ENCODE results near the gene SHISA9. TPM values are rescaled to one million over a fixed set of nuclear protein-coding genes. Genes with fewer than 3 reads are reported as not detected.

SHISA9 gene
- total and polyA plus RNA-seq, 4 donors: under 0.01 to 0.08 (median 0.07) TPM; not detected in 1

GRCh38 chr16:12965274-12965804 lies 63.9 kb downstream of the SHISA9 start (continued):
- no peak for TF ChIP-seq ZBTB33 (IDR thresholded peaks at IDR 0.05)
- TF ChIP-seq NR2F2 (IDR thresholded peaks at IDR 0.05): no peak
- no peak for TF ChIP-seq RXRA (IDR thresholded peaks at IDR 0.05)
- TF ChIP-seq GABPA (IDR thresholded peaks at IDR 0.05 in 1 of 2, conservative IDR thresholded peaks at IDR 0.05 in 1 of 2): no peak
- TF ChIP-seq HNF4G (IDR thresholded peaks at IDR 0.05): no peak

- Histone ChIP-seq H3K4me1 (ENCODE audit: control insufficient read depth in 4 of 4, insufficient read depth in 4 of 4, low read length in 3 of 4) (no peaks in the 10 kb centered on the region), H3K9ac (ENCODE audit: low read depth in 1 of 2, low read length in 2 of 2) (no peak overlapping the region), H3K27ac (ENCODE audit: low read depth in 1 of 2, low read length in 2 of 2) (no peak overlapping the region), H3K9me3 (ENCODE audit: control insufficient read depth in 4 of 4, low read length in 3 of 4) (no peaks in the 10 kb centered on the region), H3K36me3 (ENCODE audit: control insufficient read depth in 4 of 4, insufficient read depth in 3 of 4, low read depth in 1 of 4, low read length in 3 of 4) (no peaks in the 10 kb centered on the region), H3K4me3 (ENCODE audit: low read depth in 1 of 3, low read length in 3 of 3) (no peak overlapping the region), H3K27me3 (ENCODE audit: control insufficient read depth in 4 of 4, insufficient read depth in 4 of 4, low read length in 3 of 4) (no peaks in the 10 kb centered on the region)
- WGBS: 35% methylated on average over 2 of the region's 2 CpGs
- DNase-seq (ENCODE audit: low spot score): no peak
- TF ChIP-seq RXRA (IDR thresholded peaks at IDR 0.05): no peak
- no peak for TF ChIP-seq REST (IDR thresholded peaks at IDR 0.05)
- TF ChIP-seq FOXA2 (IDR thresholded peaks at IDR 0.05): no peak
- no peak for TF ChIP-seq ATF3 (IDR thresholded peaks at IDR 0.05)
Measured at GRCh38 chr16:12971241-12971640, 69.8 kb downstream of the SHISA9 start.

- Histone ChIP-seq H3K27ac (ENCODE audit: low read depth in 1 of 2, low read length in 2 of 2) (no peak overlapping the region), H3K36me3 (ENCODE audit: control insufficient read depth in 4 of 4, insufficient read depth in 3 of 4, low read depth in 1 of 4, low read length in 3 of 4) (no peaks in the 10 kb centered on the region), H3K27me3 (ENCODE audit: control insufficient read depth in 4 of 4, insufficient read depth in 4 of 4, low read length in 3 of 4) (no peaks in the 10 kb centered on the region), H3K4me1 (ENCODE audit: control insufficient read depth in 4 of 4, insufficient read depth in 4 of 4, low read length in 3 of 4) (no peaks in the 10 kb centered on the region), H3K9me3 (ENCODE audit: control insufficient read depth in 4 of 4, low read length in 3 of 4) (no peaks in the 10 kb centered on the region), H3K9ac (ENCODE audit: low read depth in 1 of 2, low read length in 2 of 2) (no peak overlapping the region), H3K4me3 (ENCODE audit: low read depth in 1 of 3, low read length in 3 of 3) (no peak overlapping the region)
- TF ChIP-seq NR2F2 (IDR thresholded peaks at IDR 0.05) (no peak), FOXA2 (IDR thresholded peaks at IDR 0.05) (no peak), ATF3 (IDR thresholded peaks at IDR 0.05) (no peak), ZBTB33 (IDR thresholded peaks at IDR 0.05) (no peak), MAX (IDR thresholded peaks at IDR 0.05) (no peak), YY1 (IDR thresholded peaks at IDR 0.05) (no peak), HNF4G (IDR thresholded peaks at IDR 0.05) (no peak), HNF4A (conservative IDR thresholded peaks at IDR 0.05) (no peak), RXRA (IDR thresholded peaks at IDR 0.05) (no peak), TAF1 (conservative IDR thresholded peaks at IDR 0.05) (no peak), RAD21 (IDR thresholded peaks at IDR 0.05) (no peak), FOXA1 (IDR thresholded peaks at IDR 0.05) (no peak), CTCF (IDR thresholded peaks at IDR 0.05; ENCODE audit: low read depth, low read length, missing input control) (no peak), GABPA (IDR thresholded peaks at IDR 0.05 in 1 of 2, conservative IDR thresholded peaks at IDR 0.05 in 1 of 2) (no peak)
- 90% methylated on average over 3 of the region's 3 CpGs for WGBS
- no peak for DNase-seq (ENCODE audit: low spot score)
Measured at GRCh38 chr16:12972246-12972645, 70.8 kb downstream of the SHISA9 start.
